HG02973 (cell line): ENCODE measurements around the gene CCDC82.
"Not testable (repeated sequence)": the region's sequence is repeated elsewhere in the genome, so short reads cannot be mapped to it uniquely, and the experiment has no call there.

ENCODE experiments used
- ATAC-seq: cut with Tn5 transposase; IDR thresholded peaks from one replicate; pipeline ENCODE4 v1.9.1; 2021; ENCODE audit warnings: moderate library complexity; ENCODE audit not compliant: unreplicated experiment

CCDC82 gene

GRCh38 chr11:96389720-96390487 lies at the start of gene CCDC82, which contains the start of gene JRKL:
Gene CCDC82 (minus strand): TSS chr11:96389912. CDS start chr11:96384747, 5,165 bp downstream.
Gene JRKL (plus strand): TSS chr11:96390013. CDS start chr11:96390650, 637 bp downstream.
- ATAC-seq: peak; percentile 92

GRCh38 chr11:96432654-96433053 lies 42.9 kb upstream of the CCDC82 start:
- ATAC-seq: not testable (repeated sequence)

- no peak for ATAC-seq
Measured at GRCh38 chr11:96430668-96431067, 41.0 kb upstream of the CCDC82 start.

GRCh38 chr11:96424693-96425092 lies 35.0 kb upstream of the CCDC82 start:
- no peak for ATAC-seq

- ATAC-seq: no peak
Measured at GRCh38 chr11:96413408-96413807, 23.7 kb upstream of the CCDC82 start.

GRCh38 chr11:96412761-96413381 lies 23.2 kb upstream of the CCDC82 start:
- ATAC-seq: no peak

- ATAC-seq: not testable (repeated sequence)
Measured at GRCh38 chr11:96411412-96411811, 21.7 kb upstream of the CCDC82 start.

- ATAC-seq: no peak
Measured at GRCh38 chr11:96400697-96401096, 11.0 kb upstream of the CCDC82 start.

- no peak for ATAC-seq
Measured at GRCh38 chr11:96397863-96398262, 8.2 kb upstream of the CCDC82 start.

- no peak for ATAC-seq
Measured at GRCh38 chr11:96396637-96397036, 6.9 kb upstream of the CCDC82 start.

GRCh38 chr11:96394773-96395172 lies 5.1 kb upstream of the CCDC82 start:
- ATAC-seq: no peak

GRCh38 chr11:96393753-96394348 lies 4.1 kb upstream of the CCDC82 start:
- ATAC-seq: no peak

GRCh38 chr11:96391698-96392307 lies 2.1 kb upstream of the CCDC82 start:
- no peak for ATAC-seq

- ATAC-seq: no peak
Measured at GRCh38 chr11:96390488-96390792, 728 bp upstream of the CCDC82 start.

GRCh38 chr11:96388891-96389719 lies 607 bp downstream of the CCDC82 start:
- ATAC-seq: peak; percentile 44

- ATAC-seq: no peak
Measured at GRCh38 chr11:96385187-96385586, 4.5 kb downstream of the CCDC82 start.

- no peak for ATAC-seq
Measured at GRCh38 chr11:96384156-96384555, 5.6 kb downstream of the CCDC82 start.

GRCh38 chr11:96376796-96377195 lies 12.9 kb downstream of the CCDC82 start:
- no peak for ATAC-seq

- ATAC-seq: no peak
Measured at GRCh38 chr11:96373826-96374225, 15.9 kb downstream of the CCDC82 start.

- no peak for ATAC-seq
Measured at GRCh38 chr11:96367342-96367741, 22.4 kb downstream of the CCDC82 start.

- ATAC-seq: no peak
Measured at GRCh38 chr11:96366024-96366423, 23.7 kb downstream of the CCDC82 start.
